Measurements from ENCODE around the gene ETV6.

DNA sequence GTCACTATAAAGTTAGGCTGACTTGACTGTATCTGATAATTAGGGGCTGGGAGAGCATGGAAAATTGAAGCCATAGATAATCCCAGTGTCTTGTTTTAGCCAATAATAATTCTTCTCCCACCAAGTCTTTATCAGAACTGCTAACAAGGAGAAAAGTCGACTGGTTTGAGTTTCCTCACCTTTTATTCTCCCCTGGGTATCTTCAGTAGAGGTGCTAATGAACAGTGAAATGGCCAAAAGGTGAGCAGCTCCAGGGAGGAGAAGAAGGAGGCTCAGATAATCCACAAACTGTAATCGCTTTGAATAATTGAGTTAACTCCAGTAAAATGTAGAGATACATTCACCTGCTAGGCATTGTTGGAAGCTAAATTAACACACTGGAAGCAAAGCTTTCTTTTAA is 72.6 kb downstream of the ETV6 start:
- TF ChIP-seq KDM1A (IDR thresholded peaks at IDR 0.05) (no peak), RCOR1 (IDR thresholded peaks at IDR 0.05; ENCODE audit: borderline replicate concordance in 1 of 2, low read depth in 2 of 2, low read length in 2 of 2) (no peak), CHCHD3 (CRISPR knock-in tag; IDR thresholded peaks at IDR 0.05) (no peak), ZNF274 (IDR thresholded peaks at IDR 0.05; ENCODE audit: borderline replicate concordance, low read depth, low read length) (no peak), PREB (CRISPR knock-in tag; IDR thresholded peaks at IDR 0.05) (no peak), FOXK2 (conservative IDR thresholded peaks at IDR 0.05 in 1 of 2, IDR thresholded peaks at IDR 0.05 in 1 of 2; ENCODE audit: low read depth in 2 of 2) (no peak), JUN (IDR thresholded peaks at IDR 0.05; ENCODE audit: borderline replicate concordance, low read depth, low read length) (no peak), JUN (CRISPR knock-in tag; IDR thresholded peaks at IDR 0.05; ENCODE audit: borderline replicate concordance) (no peak), CTCF (IDR thresholded peaks at IDR 0.05 in 2 of 3, conservative IDR thresholded peaks at IDR 0.05 in 1 of 3; ENCODE audit: insufficient read depth in 2 of 3, low read depth in 1 of 3, low read length in 3 of 3) (no peak), RAD21 (CRISPR knock-in tag; conservative IDR thresholded peaks at IDR 0.05 in 1 of 2, IDR thresholded peaks at IDR 0.05 in 1 of 2) (no peak), EGR1 (conservative IDR thresholded peaks at IDR 0.05) (no peak), NFIC (IDR thresholded peaks at IDR 0.05) (no peak), JUND (IDR thresholded peaks at IDR 0.05; ENCODE audit: borderline replicate concordance, low read depth, low read length) (no peak), JUND (tag; IDR thresholded peaks at IDR 0.05; ENCODE audit: borderline replicate concordance, low read depth, low read length) (no peak), ZBTB11 (CRISPR knock-in tag; IDR thresholded peaks at IDR 0.05) (no peak)
